Spleen (tissue), 7 donors: ENCODE data around the gene SCYL1.

Experiments
- POLR2A ChIP-seq, 3 donors: fragments of 450-650 bp; IDR thresholded peaks; one replicate each; pipeline ENCODE4 v1.5.1; 2017; ENCODE audit warnings: antibody characterized with exemption in 3 of 3, mild to moderate bottlenecking in 1 of 3
- TF ChIP-seq, protein P1 (sequence below), 11 experiments: fragments of 200-600 bp in 7 of 11; fragments of 450-650 bp in 4 of 11; sonication (generic) in 4 of 11; IDR thresholded peaks in 8 of 11; conservative IDR thresholded peaks in 3 of 11; 1 replicate in 7 of 11; 2 replicates in 4 of 11; pipeline versions ENCODE4 v1.4.0 to v1.8.0; 2016 to 2021; ENCODE audit warnings: antibody characterized with exemption in 11 of 11, inconsistent platforms in 4 of 11, mild to moderate bottlenecking in 1 of 11
- donor health status: DM: no; HTN: no; CAD: no; lungs with moderate emphysema.
- donor health status: DM: no; HTN: no; CAD: no.
- donor health status: DM: no; HTN: no; CAD: no.

DNA sequence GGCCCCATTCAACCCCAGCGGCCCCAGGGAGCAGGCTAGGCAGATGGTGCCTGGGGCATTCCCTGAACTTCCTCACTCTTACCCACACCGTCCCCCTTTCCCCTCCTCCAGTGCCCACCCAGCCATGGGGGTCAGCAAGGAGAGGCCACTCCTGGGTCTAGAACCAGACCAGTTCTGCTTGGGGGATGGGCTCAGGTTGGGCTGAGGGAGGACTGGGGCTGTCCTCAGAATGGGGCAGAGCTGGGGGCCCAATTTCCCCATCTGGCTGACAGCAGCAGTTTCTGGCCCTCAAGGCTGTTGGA is 12.4 kb downstream of the SCYL1 start:
- TF ChIP-seq, protein P1, sequence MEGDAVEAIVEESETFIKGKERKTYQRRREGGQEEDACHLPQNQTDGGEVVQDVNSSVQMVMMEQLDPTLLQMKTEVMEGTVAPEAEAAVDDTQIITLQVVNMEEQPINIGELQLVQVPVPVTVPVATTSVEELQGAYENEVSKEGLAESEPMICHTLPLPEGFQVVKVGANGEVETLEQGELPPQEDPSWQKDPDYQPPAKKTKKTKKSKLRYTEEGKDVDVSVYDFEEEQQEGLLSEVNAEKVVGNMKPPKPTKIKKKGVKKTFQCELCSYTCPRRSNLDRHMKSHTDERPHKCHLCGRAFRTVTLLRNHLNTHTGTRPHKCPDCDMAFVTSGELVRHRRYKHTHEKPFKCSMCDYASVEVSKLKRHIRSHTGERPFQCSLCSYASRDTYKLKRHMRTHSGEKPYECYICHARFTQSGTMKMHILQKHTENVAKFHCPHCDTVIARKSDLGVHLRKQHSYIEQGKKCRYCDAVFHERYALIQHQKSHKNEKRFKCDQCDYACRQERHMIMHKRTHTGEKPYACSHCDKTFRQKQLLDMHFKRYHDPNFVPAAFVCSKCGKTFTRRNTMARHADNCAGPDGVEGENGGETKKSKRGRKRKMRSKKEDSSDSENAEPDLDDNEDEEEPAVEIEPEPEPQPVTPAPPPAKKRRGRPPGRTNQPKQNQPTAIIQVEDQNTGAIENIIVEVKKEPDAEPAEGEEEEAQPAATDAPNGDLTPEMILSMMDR (IDR thresholded peaks at IDR 0.05 in 8 of 11, conservative IDR thresholded peaks at IDR 0.05 in 3 of 11), result no peak
- TF ChIP-seq POLR2A (IDR thresholded peaks at IDR 0.05), result no peak
